AG04450 (cell line): ENCODE data around the gene NXPH4. TPM values are rescaled to one million over a fixed set of nuclear protein-coding genes. Genes with fewer than 3 reads are reported as not detected.
A peak's percentile ranks its signal among the peaks of the same experiment; 100 is the strongest.

Source experiments
- CTCF ChIA-PET: fragments of 300-600, 350-600 bp; formaldehyde crosslinking; extraction: SDS; loops from one replicate; lab custom pipeline; 2022; ENCODE audit warnings: antibody characterized with exemption, inconsistent platforms; lab: Charles Lee
- POLR2A ChIA-PET: fragments of 350-600 bp; formaldehyde crosslinking; extraction: SDS; loops from one replicate; lab custom pipeline; 2021; ENCODE audit warnings: antibody characterized with exemption, inconsistent platforms; lab: Yijun Ruan, JAX
- DNase-seq: peaks from one replicate; pipeline ENCODE4 v3.0.0-alpha.2; 2011; ENCODE audit warnings: low read depth, low spot score
- H3K27ac ChIP-seq: one replicate; pipeline ENCODE4 v1.5.1; 2012; ENCODE audit warnings: low read depth, low read length, control low read depth
- H3K27me3 ChIP-seq: one replicate; pipeline ENCODE4 v1.6.0; 2012; ENCODE audit warnings: low read length; ENCODE audit not compliant: control insufficient read depth, insufficient read depth
- H3K4me3 ChIP-seq: 2 replicates; pipeline ENCODE4 v1.5.1; 2011; ENCODE audit warnings: mild to moderate bottlenecking, low read depth, low read length, control low read depth
- H3K9me3 ChIP-seq: 2 replicates; pipeline ENCODE4 v1.5.1; 2012; ENCODE audit warnings: low read length; ENCODE audit not compliant: control insufficient read depth, insufficient read depth
- CTCF ChIP-seq: IDR thresholded peaks from 2 replicates; pipeline ENCODE4 v1.5.1; 2011; ENCODE audit warnings: low read depth, low read length, control low read depth, inconsistent platforms
- polyA plus RNA-seq: library from polyadenylated mRNA; depleted of rRNA; stranded (reverse); fragments of >200 nt; gene quantifications from 2 replicates; pipeline ENCODE4 v1.2.3, GENCODE V29; 2011

NXPH4 gene
- polyA plus RNA-seq, 1 experiment = 0.79 TPM

GRCh38 chr12:57239587-57240065, 23.0 kb downstream of the NXPH4 start:
- Histone ChIP-seq H3K27ac (peak overlapping the region; percentile 89), H3K4me3 (peak overlapping the region; percentile 68), H3K27me3 (peaks cover 20% of the 10 kb centered on the region), H3K9me3 (peaks cover 3% of the 10 kb centered on the region; the same call in 1 of the 2 replicates)
- TF ChIP-seq CTCF = no peak
- DNase-seq = no peak
- CTCF ChIA-PET = interaction anchor here (0.7 to 10.5 kb wide), 10 partner anchors 9 to 213 kb away, joined by 3 to 161 read pairs (median 6); partner anchors contain the start of genes NXPH4, SHMT2 and STAC3
- POLR2A ChIA-PET = interaction anchor here (0.6 to 4.5 kb wide), 3 partner anchors 10 to 223 kb away, joined by 3 to 58 read pairs (median 4); partner anchors contain the start of gene SHMT2

- 0 out of 2 replicates have a peak, but pooled peaks have one; percentile 1 for TF ChIP-seq CTCF
- Histone ChIP-seq H3K27me3 (peaks cover 20% of the 10 kb centered on the region), H3K9me3 (peaks cover 3% of the 10 kb centered on the region; the same call in 1 of the 2 replicates), H3K27ac (peak overlapping the region; percentile 89), H3K4me3 (peak overlapping the region; percentile 68)
- POLR2A ChIA-PET = interaction anchor here (0.6 to 4.5 kb wide), 4 partner anchors 10 to 223 kb away, joined by 3 to 58 read pairs (median 4); partner anchors contain the start of gene SHMT2
- CTCF ChIA-PET = interaction anchor here (1.1 to 10.5 kb wide), 9 partner anchors 7 to 218 kb away, joined by 3 to 161 read pairs (median 7); partner anchors contain the start of genes NXPH4, SHMT2 and STAC3
- no peak for DNase-seq
These were observed 23.7 kb downstream of the NXPH4 start for GRCh38 chr12:57240066-57240921.

GRCh38 chr12:57240926-57241401, 24.4 kb downstream of the NXPH4 start:
- Histone ChIP-seq H3K27me3 (peaks cover 20% of the 10 kb centered on the region), H3K4me3 (peak overlapping the region; percentile 68), H3K27ac (no peak overlapping the region), H3K9me3 (peaks cover 3% of the 10 kb centered on the region; the same call in 1 of the 2 replicates)
- peak; percentile 2; the same call in 1 of the 2 replicates for TF ChIP-seq CTCF
- ChIA-PET CTCF (interaction anchor here (0.6 to 10.5 kb wide), 9 partner anchors 8 to 218 kb away, joined by 3 to 161 read pairs (median 5); partner anchors contain the start of genes NEMP1, NXPH4, SHMT2 and STAC3), POLR2A (interaction anchor here (4.5 kb wide), 1 partner anchor 11 kb away, joined by 58 read pairs; the partner anchor contains the start of gene SHMT2)
- DNase-seq = no peak

- no peak for DNase-seq
- ChIA-PET CTCF (interaction anchor here (0.6 to 10.5 kb wide), 20 partner anchors 9 to 217 kb away, joined by 3 to 161 read pairs (median 5); partner anchors contain the start of genes INHBE, NEMP1, NXPH4 and SHMT2), POLR2A (interaction anchor here (0.6 to 4.5 kb wide), 2 partner anchors 12 to 244 kb away, joined by 4 to 58 read pairs; partner anchors contain the start of gene SHMT2)
- H3K27ac ChIP-seq = no peak overlapping the region
- TF ChIP-seq CTCF = no peak
- H3K9me3 ChIP-seq = peaks cover 3% of the 10 kb centered on the region; the same call in 1 of the 2 replicates
- peaks cover 20% of the 10 kb centered on the region for H3K27me3 ChIP-seq
- H3K4me3 ChIP-seq = peak overlapping the region; percentile 68
These were observed 25.1 kb downstream of the NXPH4 start for GRCh38 chr12:57241402-57242310.
